WTC11 (cell line): ENCODE data around the gene NLGN1. TPM values are rescaled to one million over a fixed set of nuclear protein-coding genes. Genes with fewer than 3 reads are reported as not detected.

Experiments
- ATAC-seq: fragments of 200-7000 bp; cut with Tn5 transposase; 2 replicates; pipeline ENCODE4 v1.10.0; 2021; ENCODE audit warnings: mild to moderate bottlenecking, moderate library complexity
- CTCF ChIA-PET: fragments of 300-600 bp; sonication (Branson Sonifier 250); formaldehyde crosslinking; loops from one replicate; lab custom pipeline; 2021; ENCODE audit warnings: antibody characterized with exemption; lab: Charles Lee
- POLR2A ChIA-PET: fragments of 350-600 bp; sonication (Branson Sonifier 250); formaldehyde crosslinking; loops from one replicate; lab custom pipeline; 2021; ENCODE audit warnings: antibody characterized with exemption; lab: Charles Lee
- DNase-seq: peaks from one replicate; pipeline ENCODE4 v3.0.0; 2021; ENCODE audit warnings: low spot score
- H3K27ac Mint-ChIP-seq: 2 replicates; pipeline ENCODE4 v1.8.0; 2021; ENCODE audit warnings: mixed read lengths
- H3K27me3 Mint-ChIP-seq: 2 replicates; pipeline ENCODE4 v1.8.0; 2021; ENCODE audit warnings: low read depth, mild to moderate bottlenecking, moderate library complexity, mixed read lengths
- H3K36me3 Mint-ChIP-seq: 2 replicates; pipeline ENCODE4 v1.8.0; 2021; ENCODE audit warnings: mixed read lengths
- H3K4me1 Mint-ChIP-seq: 2 replicates; pipeline ENCODE4 v1.8.0; 2022; ENCODE audit warnings: mixed read lengths
- H3K4me3 Mint-ChIP-seq: 2 replicates; pipeline ENCODE4 v1.8.0; 2021; ENCODE audit warnings: mild to moderate bottlenecking, moderate library complexity, mixed read lengths
- H3K9me3 Mint-ChIP-seq: 2 replicates; pipeline ENCODE4 v1.8.0; 2021; ENCODE audit warnings: mixed read lengths
- ATF1 ChIP-seq: sonication (generic); formaldehyde crosslinking; IDR thresholded peaks from 2 replicates; pipeline ENCODE4 v1.8.1; 2023; ENCODE audit warnings: mild to moderate bottlenecking, moderate library complexity, missing genetic modification reagents
- FOXJ3 ChIP-seq: sonication (generic); formaldehyde crosslinking; IDR thresholded peaks from 2 replicates; pipeline ENCODE4 v1.9.0; 2021; ENCODE audit warnings: missing genetic modification reagents, mild to moderate bottlenecking, borderline replicate concordance
- FOXK1 ChIP-seq: sonication (generic); formaldehyde crosslinking; IDR thresholded peaks from 2 replicates; pipeline ENCODE4 v1.8.0; 2022; ENCODE audit warnings: mild to moderate bottlenecking, moderate library complexity, missing genetic modification reagents
- JUN ChIP-seq: sonication (generic); formaldehyde crosslinking; IDR thresholded peaks from 2 replicates; pipeline ENCODE4 v1.8.0; 2023; ENCODE audit warnings: mild to moderate bottlenecking, missing genetic modification reagents
- RORB ChIP-seq: fragments of 250-450 bp; sonication (Bioruptor Pico); IDR thresholded peaks from 2 replicates; pipeline ENCODE4 v1.9.0; 2021; ENCODE audit warnings: mild to moderate bottlenecking
- ZNF138 ChIP-seq: sonication (generic); formaldehyde crosslinking; conservative IDR thresholded peaks from 2 replicates; pipeline ENCODE4 v1.8.1; 2022; ENCODE audit warnings: mild to moderate bottlenecking, moderate library complexity, missing genetic modification reagents
- ZNF219 ChIP-seq: sonication (generic); formaldehyde crosslinking; IDR thresholded peaks from 2 replicates; pipeline ENCODE4 v1.8.0; 2023; ENCODE audit warnings: missing genetic modification reagents, mild to moderate bottlenecking, borderline replicate concordance
- ZNF425 ChIP-seq: fragments of 250-450 bp; sonication (Bioruptor Pico); conservative IDR thresholded peaks from 2 replicates; pipeline ENCODE4 v1.9.0; 2021; ENCODE audit warnings: mild to moderate bottlenecking
- total RNA-seq: library from RNA; stranded (reverse); gene quantifications from 3 replicates; pipeline ENCODE4 v1.2.3, GENCODE V29; 2021
- TF ChIP-seq, protein P1 (sequence below): sonication (generic); formaldehyde crosslinking; IDR thresholded peaks from 2 replicates; pipeline ENCODE4 v1.8.1; 2023; ENCODE audit warnings: mild to moderate bottlenecking, missing genetic modification reagents, moderate library complexity
- TF ChIP-seq, protein P2 (sequence below): sonication (generic); formaldehyde crosslinking; IDR thresholded peaks from 2 replicates; pipeline ENCODE4 v1.8.1; 2023; ENCODE audit warnings: mild to moderate bottlenecking, missing genetic modification reagents
- TF ChIP-seq, protein P3 (sequence below): sonication (generic); formaldehyde crosslinking; IDR thresholded peaks from 2 replicates; pipeline ENCODE4 v1.8.0; 2022; ENCODE audit warnings: missing genetic modification reagents
- TF ChIP-seq, protein P4 (sequence below): sonication (generic); formaldehyde crosslinking; IDR thresholded peaks from 2 replicates; pipeline ENCODE4 v1.8.0; 2022; ENCODE audit warnings: mild to moderate bottlenecking, missing genetic modification reagents
- TF ChIP-seq, protein P5 (sequence below): fragments of 250-450 bp; sonication (Bioruptor Pico); IDR thresholded peaks from 2 replicates; pipeline ENCODE4 v1.9.0; 2021; ENCODE audit warnings: mild to moderate bottlenecking

NLGN1 gene
- total RNA-seq, 1 experiment from 2014 or later = 12.4 TPM

- TF ChIP-seq, protein P1, sequence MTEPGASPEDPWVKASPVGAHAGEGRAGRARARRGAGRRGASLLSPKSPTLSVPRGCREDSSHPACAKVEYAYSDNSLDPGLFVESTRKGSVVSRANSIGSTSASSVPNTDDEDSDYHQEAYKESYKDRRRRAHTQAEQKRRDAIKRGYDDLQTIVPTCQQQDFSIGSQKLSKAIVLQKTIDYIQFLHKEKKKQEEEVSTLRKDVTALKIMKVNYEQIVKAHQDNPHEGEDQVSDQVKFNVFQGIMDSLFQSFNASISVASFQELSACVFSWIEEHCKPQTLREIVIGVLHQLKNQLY (CRISPR knock-in tag) = no peak
- TF ChIP-seq JUN (CRISPR knock-in tag) = no peak
- TF ChIP-seq ZNF425 = no peak
- TF ChIP-seq FOXK1 = no peak
Observed at GRCh38 chr3:174270841-174271240, 873.3 kb downstream of the NLGN1 start (continued).

GRCh38 chr3:174275336-174275735, 877.8 kb downstream of the NLGN1 start:
- H3K27me3 Mint-ChIP-seq = no peaks in the 10 kb centered on the region
- POLR2A ChIA-PET = no interaction called here
- TF ChIP-seq ATF1 (CRISPR knock-in tag) = no peak
- H3K36me3 Mint-ChIP-seq = peaks cover under 1% of the 10 kb centered on the region; the same call in 1 of the 2 replicates
- H3K27ac Mint-ChIP-seq = no peak overlapping the region
- H3K4me1 Mint-ChIP-seq = peaks cover 19% of the 10 kb centered on the region
- no peak overlapping the region for H3K4me3 Mint-ChIP-seq
- peaks cover 14% of the 10 kb centered on the region for H3K9me3 Mint-ChIP-seq
- DNase-seq (no peak), ATAC-seq (no peak)
- CTCF ChIA-PET = no interaction called here

DNA sequence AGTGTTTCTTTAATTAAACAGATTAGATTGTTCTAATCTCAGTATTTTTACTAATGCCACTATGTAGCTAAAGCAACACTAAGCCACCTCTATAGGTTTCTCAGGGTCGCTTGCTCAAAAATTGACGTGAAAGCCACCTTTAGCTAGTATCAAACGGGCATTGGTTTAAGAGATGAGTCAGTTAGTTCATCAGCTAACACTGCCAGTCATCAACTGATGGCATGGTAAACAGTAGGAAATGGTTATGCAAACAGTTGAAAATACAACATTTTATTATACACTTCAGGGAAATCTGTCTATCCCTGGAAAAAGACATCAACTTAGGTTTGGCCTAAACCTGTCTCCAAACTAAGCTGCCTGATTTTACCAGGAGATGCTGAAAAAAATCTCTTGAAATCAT, 879.3 kb downstream of the NLGN1 start:
- peaks cover 7% of the 10 kb centered on the region for H3K36me3 Mint-ChIP-seq
- no peaks in the 10 kb centered on the region for H3K27me3 Mint-ChIP-seq
- TF ChIP-seq ZNF138 (CRISPR knock-in tag) (no peak), ZNF219 (CRISPR knock-in tag) (no peak), RORB (CRISPR knock-in tag) (no peak), FOXJ3 (CRISPR knock-in tag) (no peak)
- TF ChIP-seq, protein P2, sequence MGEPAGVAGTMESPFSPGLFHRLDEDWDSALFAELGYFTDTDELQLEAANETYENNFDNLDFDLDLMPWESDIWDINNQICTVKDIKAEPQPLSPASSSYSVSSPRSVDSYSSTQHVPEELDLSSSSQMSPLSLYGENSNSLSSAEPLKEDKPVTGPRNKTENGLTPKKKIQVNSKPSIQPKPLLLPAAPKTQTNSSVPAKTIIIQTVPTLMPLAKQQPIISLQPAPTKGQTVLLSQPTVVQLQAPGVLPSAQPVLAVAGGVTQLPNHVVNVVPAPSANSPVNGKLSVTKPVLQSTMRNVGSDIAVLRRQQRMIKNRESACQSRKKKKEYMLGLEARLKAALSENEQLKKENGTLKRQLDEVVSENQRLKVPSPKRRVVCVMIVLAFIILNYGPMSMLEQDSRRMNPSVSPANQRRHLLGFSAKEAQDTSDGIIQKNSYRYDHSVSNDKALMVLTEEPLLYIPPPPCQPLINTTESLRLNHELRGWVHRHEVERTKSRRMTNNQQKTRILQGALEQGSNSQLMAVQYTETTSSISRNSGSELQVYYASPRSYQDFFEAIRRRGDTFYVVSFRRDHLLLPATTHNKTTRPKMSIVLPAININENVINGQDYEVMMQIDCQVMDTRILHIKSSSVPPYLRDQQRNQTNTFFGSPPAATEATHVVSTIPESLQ = no peak
- TF ChIP-seq, protein P3, sequence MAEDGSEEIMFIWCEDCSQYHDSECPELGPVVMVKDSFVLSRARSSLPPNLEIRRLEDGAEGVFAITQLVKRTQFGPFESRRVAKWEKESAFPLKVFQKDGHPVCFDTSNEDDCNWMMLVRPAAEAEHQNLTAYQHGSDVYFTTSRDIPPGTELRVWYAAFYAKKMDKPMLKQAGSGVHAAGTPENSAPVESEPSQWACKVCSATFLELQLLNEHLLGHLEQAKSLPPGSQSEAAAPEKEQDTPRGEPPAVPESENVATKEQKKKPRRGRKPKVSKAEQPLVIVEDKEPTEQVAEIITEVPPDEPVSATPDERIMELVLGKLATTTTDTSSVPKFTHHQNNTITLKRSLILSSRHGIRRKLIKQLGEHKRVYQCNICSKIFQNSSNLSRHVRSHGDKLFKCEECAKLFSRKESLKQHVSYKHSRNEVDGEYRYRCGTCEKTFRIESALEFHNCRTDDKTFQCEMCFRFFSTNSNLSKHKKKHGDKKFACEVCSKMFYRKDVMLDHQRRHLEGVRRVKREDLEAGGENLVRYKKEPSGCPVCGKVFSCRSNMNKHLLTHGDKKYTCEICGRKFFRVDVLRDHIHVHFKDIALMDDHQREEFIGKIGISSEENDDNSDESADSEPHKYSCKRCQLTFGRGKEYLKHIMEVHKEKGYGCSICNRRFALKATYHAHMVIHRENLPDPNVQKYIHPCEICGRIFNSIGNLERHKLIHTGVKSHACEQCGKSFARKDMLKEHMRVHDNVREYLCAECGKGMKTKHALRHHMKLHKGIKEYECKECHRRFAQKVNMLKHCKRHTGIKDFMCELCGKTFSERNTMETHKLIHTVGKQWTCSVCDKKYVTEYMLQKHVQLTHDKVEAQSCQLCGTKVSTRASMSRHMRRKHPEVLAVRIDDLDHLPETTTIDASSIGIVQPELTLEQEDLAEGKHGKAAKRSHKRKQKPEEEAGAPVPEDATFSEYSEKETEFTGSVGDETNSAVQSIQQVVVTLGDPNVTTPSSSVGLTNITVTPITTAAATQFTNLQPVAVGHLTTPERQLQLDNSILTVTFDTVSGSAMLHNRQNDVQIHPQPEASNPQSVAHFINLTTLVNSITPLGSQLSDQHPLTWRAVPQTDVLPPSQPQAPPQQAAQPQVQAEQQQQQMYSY (CRISPR knock-in tag) = no peak
- TF ChIP-seq, protein P4, sequence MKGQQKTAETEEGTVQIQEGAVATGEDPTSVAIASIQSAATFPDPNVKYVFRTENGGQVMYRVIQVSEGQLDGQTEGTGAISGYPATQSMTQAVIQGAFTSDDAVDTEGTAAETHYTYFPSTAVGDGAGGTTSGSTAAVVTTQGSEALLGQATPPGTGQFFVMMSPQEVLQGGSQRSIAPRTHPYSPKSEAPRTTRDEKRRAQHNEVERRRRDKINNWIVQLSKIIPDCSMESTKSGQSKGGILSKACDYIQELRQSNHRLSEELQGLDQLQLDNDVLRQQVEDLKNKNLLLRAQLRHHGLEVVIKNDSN = no peak
- TF ChIP-seq, protein P5, sequence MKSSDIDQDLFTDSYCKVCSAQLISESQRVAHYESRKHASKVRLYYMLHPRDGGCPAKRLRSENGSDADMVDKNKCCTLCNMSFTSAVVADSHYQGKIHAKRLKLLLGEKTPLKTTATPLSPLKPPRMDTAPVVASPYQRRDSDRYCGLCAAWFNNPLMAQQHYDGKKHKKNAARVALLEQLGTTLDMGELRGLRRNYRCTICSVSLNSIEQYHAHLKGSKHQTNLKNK (CRISPR knock-in tag) = no peak
- H3K4me3 Mint-ChIP-seq = no peak overlapping the region
- POLR2A ChIA-PET = no interaction called here
- no peak overlapping the region for H3K27ac Mint-ChIP-seq
- CTCF ChIA-PET = no interaction called here
- H3K4me1 Mint-ChIP-seq = peaks cover 22% of the 10 kb centered on the region
- H3K9me3 Mint-ChIP-seq = peaks cover 22% of the 10 kb centered on the region
- ATAC-seq (no peak), DNase-seq (no peak)
